ENCODE results near the gene CCDC182.

The CCDC182 gene

GRCh38 chr17:57781386-57782061 lies 36.4 kb upstream of the CCDC182 start:
- no peak overlapping the region for H3K4me2 ChIP-seq

GRCh38 chr17:57779706-57780105 lies 34.6 kb upstream of the CCDC182 start:
- H4K20me1 ChIP-seq (ENCODE audit: insufficient read depth): no peaks in the 10 kb centered on the region
- H3K4me3 ChIP-seq (IDR thresholded peaks at IDR 0.05; ENCODE audit: insufficient read depth, low read depth, low read length): no peak overlapping the region
- H3K4me2 ChIP-seq: no peak overlapping the region
- H3K79me2 ChIP-seq (ENCODE audit: insufficient read depth, low read depth): no peaks in the 10 kb centered on the region
- H3K9ac ChIP-seq: no peak overlapping the region
- H3K4me1 ChIP-seq (ENCODE audit: low read depth, poor library complexity, severe bottlenecking): peaks cover 3% of the 10 kb centered on the region
- no peaks in the 10 kb centered on the region for H3K27me3 ChIP-seq (ENCODE audit: insufficient read depth, low read depth)
- H2AFZ ChIP-seq (ENCODE audit: low read depth): no peak overlapping the region
- H3K27ac ChIP-seq: no peak overlapping the region
- no peak for TF ChIP-seq CTCF (conservative IDR thresholded peaks at IDR 0.05; ENCODE audit: low read depth, low read length)
- H3K36me3 ChIP-seq (ENCODE audit: insufficient read depth): no peaks in the 10 kb centered on the region

More at GRCh38 chr17:57781386-57782061, 36.4 kb upstream of the CCDC182 start:
- Histone ChIP-seq H3K27me3 (ENCODE audit: insufficient read depth, low read depth) (no peaks in the 10 kb centered on the region), H3K79me2 (ENCODE audit: insufficient read depth, low read depth) (no peaks in the 10 kb centered on the region), H3K9ac (no peak overlapping the region), H2AFZ (ENCODE audit: low read depth) (no peak overlapping the region; the same call in 1 of the 2 replicates), H3K36me3 (ENCODE audit: insufficient read depth) (no peaks in the 10 kb centered on the region), H3K4me3 (IDR thresholded peaks at IDR 0.05; ENCODE audit: insufficient read depth, low read depth, low read length) (no peak overlapping the region), H4K20me1 (ENCODE audit: insufficient read depth) (no peaks in the 10 kb centered on the region), H3K27ac (no peak overlapping the region), H3K4me1 (ENCODE audit: low read depth, poor library complexity, severe bottlenecking) (peaks cover 3% of the 10 kb centered on the region)
- no peak for TF ChIP-seq CTCF (conservative IDR thresholded peaks at IDR 0.05; ENCODE audit: low read depth, low read length)

GRCh38 chr17:57778306-57778705 lies 33.2 kb upstream of the CCDC182 start:
- H3K36me3 ChIP-seq (ENCODE audit: insufficient read depth): no peaks in the 10 kb centered on the region
- no peak overlapping the region for H3K4me3 ChIP-seq (IDR thresholded peaks at IDR 0.05; ENCODE audit: insufficient read depth, low read depth, low read length)
- H3K4me2 ChIP-seq: no peak overlapping the region
- TF ChIP-seq CTCF (conservative IDR thresholded peaks at IDR 0.05; ENCODE audit: low read depth, low read length): no peak
- no peak overlapping the region for H2AFZ ChIP-seq (ENCODE audit: low read depth)
- H3K4me1 ChIP-seq (ENCODE audit: low read depth, poor library complexity, severe bottlenecking): peaks cover 3% of the 10 kb centered on the region
- H3K27ac ChIP-seq: no peak overlapping the region
- no peaks in the 10 kb centered on the region for H3K79me2 ChIP-seq (ENCODE audit: insufficient read depth, low read depth)
- H3K9ac ChIP-seq: no peak overlapping the region
- no peaks in the 10 kb centered on the region for H4K20me1 ChIP-seq (ENCODE audit: insufficient read depth)
- H3K27me3 ChIP-seq (ENCODE audit: insufficient read depth, low read depth): peaks cover 5% of the 10 kb centered on the region; the same call in 1 of the 2 replicates

GRCh38 chr17:57776366-57776765 lies 31.3 kb upstream of the CCDC182 start:
- no peaks in the 10 kb centered on the region for H4K20me1 ChIP-seq (ENCODE audit: insufficient read depth)
- TF ChIP-seq CTCF (conservative IDR thresholded peaks at IDR 0.05; ENCODE audit: low read depth, low read length): no peak
- peaks cover 5% of the 10 kb centered on the region; the same call in 1 of the 2 replicates for H3K27me3 ChIP-seq (ENCODE audit: insufficient read depth, low read depth)
- no peak overlapping the region for H2AFZ ChIP-seq (ENCODE audit: low read depth)
- no peak overlapping the region for H3K4me3 ChIP-seq (IDR thresholded peaks at IDR 0.05; ENCODE audit: insufficient read depth, low read depth, low read length)
- H3K4me2 ChIP-seq: no peak overlapping the region
- H3K36me3 ChIP-seq (ENCODE audit: insufficient read depth): no peaks in the 10 kb centered on the region
- no peaks in the 10 kb centered on the region for H3K79me2 ChIP-seq (ENCODE audit: insufficient read depth, low read depth)
- H3K9ac ChIP-seq: no peak overlapping the region
- H3K27ac ChIP-seq: no peak overlapping the region
- no peaks in the 10 kb centered on the region for H3K4me1 ChIP-seq (ENCODE audit: low read depth, poor library complexity, severe bottlenecking)

Data from KMS-11 (cell line).